NCI-H1105 (cell line): ENCODE measurements around the gene DOCK7.
A peak's percentile ranks its signal among the peaks of the same experiment; 100 is the strongest.
"Not testable (repeated sequence)": the region's sequence is repeated elsewhere in the genome, so short reads cannot be mapped to it uniquely, and the experiment has no call there.

Experiments
- DNase-seq: peaks from one replicate; lab custom pipeline; 2025; lab: John Stamatoyannopoulos, UW

Gene DOCK7

GRCh38 chr1:62528015-62528414 is 160.2 kb downstream of the DOCK7 start:
- DNase-seq = no peak

GRCh38 chr1:62527346-62527745 is 160.8 kb downstream of the DOCK7 start:
- not testable (repeated sequence) for DNase-seq

- no peak for DNase-seq
These were observed 164.3 kb downstream of the DOCK7 start for GRCh38 chr1:62523860-62524259.

DNA sequence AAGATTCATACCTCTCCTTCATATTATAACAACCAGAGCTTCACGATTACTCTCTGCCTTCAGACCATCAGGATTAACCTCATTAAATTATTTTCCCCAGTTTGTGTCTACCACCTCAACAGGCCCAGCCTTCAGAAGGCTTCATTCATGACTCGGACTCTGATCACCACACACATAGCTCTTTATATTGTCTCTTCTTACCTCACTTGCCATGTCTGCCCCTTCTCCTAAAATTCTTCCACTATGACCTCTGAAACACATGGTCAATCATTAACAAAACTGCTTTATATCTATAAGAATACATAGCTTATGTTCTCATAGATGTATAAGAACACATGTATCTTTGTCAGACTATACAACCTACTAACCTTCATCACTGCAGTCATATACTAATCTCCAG is 171.6 kb downstream of the DOCK7 start:
- DNase-seq = no peak

GRCh38 chr1:62514746-62515423 is 173.3 kb downstream of the DOCK7 start:
- DNase-seq = no peak

DNA sequence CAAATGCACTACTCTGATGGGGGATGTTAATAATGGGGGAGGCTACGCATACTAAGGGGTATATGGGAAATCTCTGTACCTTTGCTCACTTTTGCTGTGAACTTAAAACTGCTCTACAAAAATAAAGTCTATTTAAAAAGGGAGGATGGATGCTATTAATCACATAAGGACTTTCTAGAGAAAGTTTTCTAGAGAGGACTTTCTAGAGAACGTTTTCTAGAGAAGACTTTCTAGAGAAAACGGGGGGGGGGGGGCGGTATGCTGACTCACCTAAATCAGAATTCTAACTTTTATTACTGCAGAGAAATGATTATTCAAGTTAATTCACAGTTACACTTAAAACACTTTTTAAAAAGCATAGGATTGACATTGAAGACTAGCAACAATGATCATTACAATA is 175.2 kb downstream of the DOCK7 start:
- no peak for DNase-seq

- DNase-seq = no peak
These were observed 179.2 kb downstream of the DOCK7 start for GRCh38 chr1:62509028-62509427.

DNA sequence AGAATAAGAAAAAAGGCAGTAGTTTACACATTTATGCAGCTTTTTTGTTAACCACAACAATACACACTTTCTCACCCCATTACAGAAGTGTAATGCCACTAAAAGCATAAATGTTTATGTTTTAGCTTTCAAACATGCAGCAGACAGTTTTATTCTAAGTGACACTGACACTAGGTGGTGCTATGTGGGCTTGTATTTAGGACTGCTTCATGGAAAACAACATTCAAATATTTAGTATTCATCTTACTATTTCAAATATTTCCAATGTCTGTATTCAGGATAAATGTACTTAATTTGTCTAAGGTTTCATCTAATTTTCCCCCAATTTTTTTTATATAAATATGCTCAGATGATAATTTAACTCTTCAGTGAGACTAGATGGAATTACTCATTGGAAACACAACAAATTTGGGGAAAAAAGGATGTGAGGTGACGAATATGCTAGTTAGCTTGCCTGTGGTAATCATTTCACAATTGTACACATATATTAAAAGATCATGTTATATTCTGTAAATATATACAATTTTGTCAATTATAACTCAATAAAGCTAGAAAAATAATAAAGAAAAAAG is 179.9 kb downstream of the DOCK7 start:
- DNase-seq = peak; percentile 42

GRCh38 chr1:62500210-62500609 is 188.0 kb downstream of the DOCK7 start:
- no peak for DNase-seq

DNA sequence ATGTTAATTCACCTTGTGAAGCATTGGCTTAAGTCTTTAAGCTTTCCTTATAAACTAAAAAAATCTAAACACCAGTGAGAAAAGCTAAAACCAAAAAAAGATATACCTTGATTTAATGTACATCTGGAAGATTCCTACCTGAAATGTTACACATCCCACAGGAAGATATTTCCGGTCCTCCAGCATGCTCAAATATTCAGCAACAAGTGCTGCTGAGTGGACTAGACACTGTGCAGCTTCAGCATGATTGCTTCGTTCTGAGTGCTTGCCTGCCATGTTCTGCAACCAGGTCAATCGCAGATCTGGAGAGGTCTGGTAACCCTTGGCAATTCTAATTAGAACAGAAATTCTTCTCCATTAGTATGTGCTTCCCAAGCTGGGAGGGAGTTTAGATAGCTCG is 194.0 kb downstream of the DOCK7 start:
- no peak for DNase-seq

DNA sequence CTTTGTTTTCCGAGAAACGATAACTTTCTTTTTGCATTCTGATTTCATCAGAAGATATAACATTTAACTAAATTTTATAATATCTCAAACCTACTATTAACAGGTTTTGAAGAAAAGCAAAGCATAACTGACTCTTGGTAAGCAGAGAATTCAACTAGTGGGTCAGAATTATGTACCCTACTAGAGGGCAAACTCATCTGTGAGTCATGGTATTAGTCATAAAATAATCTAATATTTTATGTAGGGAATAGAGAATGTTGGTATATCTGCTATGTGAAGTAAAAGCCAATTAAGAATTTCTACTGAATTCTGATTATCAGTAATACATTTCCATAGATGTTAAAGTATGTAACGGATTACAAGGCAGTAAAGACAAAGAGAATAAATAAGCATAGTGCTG is 194.5 kb downstream of the DOCK7 start:
- no peak for DNase-seq

GRCh38 chr1:62492521-62492920 is 195.7 kb downstream of the DOCK7 start:
- no peak for DNase-seq

DNA sequence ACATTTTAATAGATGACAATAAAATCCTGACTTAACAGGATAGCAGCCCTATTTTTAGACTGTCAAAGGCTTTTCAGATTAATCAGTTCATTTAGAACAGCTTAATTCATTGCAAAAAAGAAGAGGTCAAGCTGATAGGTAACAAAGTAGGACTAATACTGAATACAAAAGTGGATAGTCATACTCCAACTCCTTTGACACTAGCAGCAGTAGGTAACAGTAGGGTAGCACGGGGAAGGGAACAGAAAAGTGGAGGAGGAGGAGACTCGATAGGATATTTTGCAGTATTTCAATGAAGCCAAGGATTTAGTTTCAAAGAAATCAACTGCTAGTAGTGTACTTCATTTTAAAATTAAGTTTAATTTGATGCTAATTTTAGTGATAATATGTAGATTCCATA is 200.2 kb downstream of the DOCK7 start:
- DNase-seq = no peak

DNA sequence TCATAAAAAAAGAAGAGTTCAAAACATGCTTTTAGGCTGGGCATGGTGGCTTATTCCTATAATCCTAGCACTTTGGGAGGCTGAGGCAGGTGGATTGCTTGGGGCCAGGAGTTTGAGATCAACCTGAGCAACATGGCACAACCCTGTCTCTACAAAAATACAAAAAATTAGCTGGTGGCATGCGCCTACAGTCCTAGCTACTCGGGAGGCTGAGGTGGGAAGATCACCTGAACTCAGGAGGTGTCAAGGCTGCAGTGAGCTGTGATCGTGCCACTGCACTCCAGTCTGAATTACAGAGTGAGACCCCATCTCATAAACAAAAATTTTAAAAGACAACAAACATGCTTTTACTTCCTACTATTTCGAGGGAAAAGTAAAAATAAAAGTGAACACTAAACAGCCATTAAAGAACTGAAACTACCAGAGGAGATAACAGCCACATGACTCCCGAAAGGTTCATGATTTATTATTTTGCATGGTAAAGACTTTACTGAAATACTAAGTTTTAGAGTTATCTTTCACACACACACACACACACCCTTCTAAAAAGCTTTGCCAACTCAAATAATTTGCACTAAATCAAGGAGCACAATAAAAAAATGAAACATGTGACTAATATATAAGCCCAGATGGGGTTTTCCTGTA is 203.2 kb downstream of the DOCK7 start:
- no peak for DNase-seq

DNA sequence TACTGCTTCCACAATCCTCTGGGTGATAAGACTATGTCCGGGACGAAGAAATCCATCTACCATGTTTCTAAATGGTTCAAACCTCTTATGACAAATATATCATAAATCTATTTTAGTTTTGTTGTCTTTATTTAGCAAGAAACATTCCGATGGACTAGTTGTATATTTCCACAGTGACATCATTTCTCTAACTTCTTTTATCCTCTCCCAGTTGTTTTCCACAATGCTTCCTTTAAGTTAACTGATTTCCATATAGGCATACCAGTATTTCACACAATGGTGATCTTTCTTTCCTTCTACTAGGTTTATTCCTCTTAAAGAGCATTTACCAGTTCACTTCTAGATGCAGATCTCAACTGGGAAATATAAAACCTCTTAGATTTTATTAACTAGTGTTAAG is 206.5 kb downstream of the DOCK7 start:
- DNase-seq = no peak

GRCh38 chr1:62476525-62477219 is 211.5 kb downstream of the DOCK7 start:
- DNase-seq = no peak

GRCh38 chr1:62467092-62467491 is 221.1 kb downstream of the DOCK7 start:
- no peak for DNase-seq

DNA sequence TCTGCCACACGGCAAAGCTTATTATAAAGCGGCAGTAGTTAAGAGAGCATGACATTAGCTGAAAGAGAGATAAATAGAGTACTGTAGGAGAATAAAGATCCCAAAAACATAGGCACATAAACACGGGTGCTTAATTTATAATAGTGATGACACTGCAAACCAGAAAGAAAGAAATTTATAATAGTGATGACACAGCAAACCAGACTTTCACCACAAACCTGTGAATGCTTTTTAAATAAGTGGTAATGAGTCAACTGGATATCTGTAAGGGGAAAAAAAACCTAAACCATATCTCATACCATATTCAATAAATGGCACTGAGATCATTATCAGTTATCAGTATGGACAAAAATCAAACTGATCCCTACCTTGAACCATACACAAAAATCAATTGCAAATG is 225.8 kb downstream of the DOCK7 start:
- DNase-seq = no peak

GRCh38 chr1:62457955-62458354 is 230.2 kb downstream of the DOCK7 start:
- DNase-seq = no peak

GRCh38 chr1:62452951-62453350 is 235.2 kb downstream of the DOCK7 start:
- DNase-seq = no peak

GRCh38 chr1:62450301-62450700 is 237.9 kb downstream of the DOCK7 start:
- no peak for DNase-seq

GRCh38 chr1:62448221-62448933 is 239.8 kb downstream of the DOCK7 start:
- DNase-seq = no peak
